HK-2 (cell line): ENCODE data around the gene SERINC2.
"Not testable (repeated sequence)": the region's sequence is repeated elsewhere in the genome, so short reads cannot be mapped to it uniquely, and the experiment has no call there.

Source experiments
- DNase-seq: peaks from one replicate; pipeline ENCODE4 v3.0.0-alpha.2; 2018; ENCODE audit not compliant: unreplicated experiment

Gene SERINC2

DNA sequence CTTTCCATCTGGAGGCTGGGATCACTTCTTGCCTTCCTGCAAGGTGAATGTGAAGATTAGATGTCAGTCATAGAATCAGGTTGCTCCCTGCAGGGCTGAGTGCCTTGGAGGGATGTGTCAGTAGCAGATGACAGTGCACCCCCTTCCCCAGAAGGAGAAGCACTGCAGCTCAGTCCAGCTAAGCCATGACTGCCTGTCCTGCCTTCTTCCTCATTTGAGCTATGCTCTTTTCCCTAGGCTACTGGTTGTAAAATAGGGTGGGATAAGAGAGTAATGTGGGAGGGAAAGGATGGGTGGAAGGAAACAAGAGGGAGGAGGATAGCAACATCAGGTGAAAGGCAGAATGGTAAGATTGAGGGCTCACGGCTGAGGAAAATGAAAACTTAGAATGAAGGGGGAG is 29.0 kb upstream of the SERINC2 start:
- DNase-seq = no peak

DNA sequence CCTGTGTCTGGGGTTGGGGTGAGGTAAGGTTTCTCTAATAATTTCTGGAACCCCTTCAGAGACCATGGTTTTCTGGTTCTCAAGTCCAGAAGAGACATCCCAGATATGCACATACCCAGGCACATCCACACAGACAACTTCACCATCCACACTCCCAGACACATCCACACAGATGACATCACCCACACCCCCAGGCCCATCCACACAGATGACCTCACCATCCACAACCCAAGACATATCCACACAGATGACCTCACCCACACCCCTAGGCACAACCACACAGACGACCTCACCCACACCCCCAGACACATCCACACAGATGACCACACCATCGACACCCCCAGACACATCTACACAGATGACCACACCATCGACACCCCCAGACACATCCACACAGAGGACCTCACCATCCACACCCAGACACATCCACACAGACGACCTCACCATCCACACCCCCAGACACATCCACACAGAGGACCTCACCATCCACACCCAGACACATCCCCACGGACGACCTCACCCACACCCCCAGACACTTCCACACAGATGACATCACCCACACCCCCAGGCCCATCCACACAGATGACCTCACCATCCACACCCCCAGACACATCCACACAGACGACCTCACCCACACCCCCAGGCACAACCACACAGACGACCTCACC is 26.3 kb upstream of the SERINC2 start:
- DNase-seq = not testable (repeated sequence)

DNA sequence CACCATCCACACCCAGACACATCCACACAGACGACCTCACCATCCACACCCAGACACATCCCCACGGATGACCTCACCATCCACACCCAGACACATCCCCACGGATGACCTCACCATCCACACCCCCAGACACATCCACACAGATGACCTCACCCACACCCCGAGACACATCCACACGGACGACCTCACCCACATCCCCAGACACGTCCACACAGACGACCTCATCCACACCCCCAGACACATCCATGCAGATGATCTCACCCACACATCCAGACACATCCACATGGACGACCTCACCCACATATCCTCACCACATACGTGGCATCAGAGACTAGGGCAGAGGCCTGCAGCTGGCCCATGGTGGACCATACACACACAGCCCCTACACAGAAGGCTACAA is 25.4 kb upstream of the SERINC2 start:
- DNase-seq = no peak

DNA sequence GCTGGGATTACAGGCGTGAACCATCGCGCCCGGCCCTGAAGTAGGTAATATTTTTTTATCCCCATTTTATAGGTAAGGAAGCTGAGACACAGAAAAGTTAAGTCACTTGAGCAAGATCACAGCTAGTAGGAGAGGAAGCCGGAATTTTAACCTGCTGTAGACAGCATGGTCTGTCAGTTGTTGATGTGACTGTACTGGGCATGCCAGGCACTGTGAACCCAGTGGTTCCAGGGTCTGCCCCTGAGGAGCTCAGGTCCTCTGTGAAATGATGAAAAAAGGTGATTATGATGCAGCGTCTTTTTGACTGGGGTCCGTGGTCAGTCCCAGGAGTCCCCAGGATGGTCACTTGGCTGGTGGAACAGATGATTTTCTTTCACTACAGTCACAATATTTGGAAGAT is 23.4 kb upstream of the SERINC2 start:
- no peak for DNase-seq

DNA sequence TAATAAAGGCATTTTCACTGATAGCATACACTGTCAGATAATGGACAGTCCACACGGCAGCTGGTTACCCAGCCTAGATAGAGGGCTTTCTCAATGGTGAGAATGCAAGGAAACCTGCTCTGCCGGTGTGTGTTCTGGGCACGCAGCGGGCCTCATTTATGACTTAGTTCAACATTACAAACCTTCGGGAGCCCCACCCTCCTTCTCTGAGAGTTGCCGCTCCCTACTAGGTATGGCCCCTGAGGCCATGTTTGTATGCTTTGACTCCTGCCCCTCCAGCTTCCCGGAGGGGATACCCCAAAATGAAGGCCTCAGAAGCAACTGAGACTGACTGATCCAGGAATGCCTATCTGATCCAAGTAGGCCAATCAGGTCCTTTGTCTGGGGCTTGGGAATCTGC is 22.9 kb upstream of the SERINC2 start:
- no peak for DNase-seq

DNA sequence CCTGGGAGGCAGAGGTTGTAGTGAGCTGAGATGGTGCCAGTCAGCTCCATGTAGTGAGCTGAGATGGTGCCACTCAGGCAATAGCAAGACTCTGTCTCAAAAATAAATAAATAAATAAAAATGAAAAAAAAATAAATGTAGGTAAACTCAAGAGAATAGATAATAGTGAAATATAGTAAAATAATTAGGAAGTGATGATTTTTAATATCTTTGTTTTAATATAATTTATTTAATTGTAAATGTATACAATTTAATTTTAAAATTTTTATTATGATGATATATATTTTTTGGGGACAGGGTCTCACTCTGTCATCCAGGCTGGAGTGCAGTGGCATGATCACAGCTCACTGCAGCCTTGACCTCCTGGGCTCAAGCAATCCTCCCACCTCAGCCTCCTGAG is 19.6 kb upstream of the SERINC2 start:
- no peak for DNase-seq

DNA sequence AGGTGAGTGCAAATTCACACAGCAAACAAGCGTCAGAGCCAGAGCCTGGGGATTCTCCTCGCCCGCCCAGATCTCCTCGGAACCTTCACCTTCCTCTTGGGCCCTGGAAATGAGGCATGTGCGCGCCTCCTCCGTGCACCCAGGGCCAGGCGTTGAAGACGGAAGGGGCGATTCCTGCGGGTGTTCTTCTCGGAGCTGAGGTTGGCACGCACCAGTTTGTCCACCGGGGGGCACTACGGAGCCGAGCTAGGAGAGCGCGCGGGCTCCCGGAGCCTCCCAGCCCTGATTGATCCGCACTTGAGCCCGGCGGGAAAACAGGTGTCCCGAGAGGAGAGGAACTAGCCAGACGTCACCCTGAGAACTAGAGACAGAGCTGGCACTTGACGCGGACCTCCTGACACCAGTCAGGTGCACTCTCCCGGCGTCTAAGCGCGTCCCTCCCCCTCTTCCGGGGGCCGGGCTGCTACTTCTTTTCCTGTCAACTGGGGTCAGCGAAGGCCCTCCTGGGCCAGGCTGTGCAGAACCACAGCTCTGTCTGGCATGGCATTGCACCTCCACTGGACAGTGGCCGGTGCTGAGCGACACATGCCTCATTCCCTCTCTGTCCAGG is 18.3 kb upstream of the SERINC2 start:
- DNase-seq = peak; percentile 94

DNA sequence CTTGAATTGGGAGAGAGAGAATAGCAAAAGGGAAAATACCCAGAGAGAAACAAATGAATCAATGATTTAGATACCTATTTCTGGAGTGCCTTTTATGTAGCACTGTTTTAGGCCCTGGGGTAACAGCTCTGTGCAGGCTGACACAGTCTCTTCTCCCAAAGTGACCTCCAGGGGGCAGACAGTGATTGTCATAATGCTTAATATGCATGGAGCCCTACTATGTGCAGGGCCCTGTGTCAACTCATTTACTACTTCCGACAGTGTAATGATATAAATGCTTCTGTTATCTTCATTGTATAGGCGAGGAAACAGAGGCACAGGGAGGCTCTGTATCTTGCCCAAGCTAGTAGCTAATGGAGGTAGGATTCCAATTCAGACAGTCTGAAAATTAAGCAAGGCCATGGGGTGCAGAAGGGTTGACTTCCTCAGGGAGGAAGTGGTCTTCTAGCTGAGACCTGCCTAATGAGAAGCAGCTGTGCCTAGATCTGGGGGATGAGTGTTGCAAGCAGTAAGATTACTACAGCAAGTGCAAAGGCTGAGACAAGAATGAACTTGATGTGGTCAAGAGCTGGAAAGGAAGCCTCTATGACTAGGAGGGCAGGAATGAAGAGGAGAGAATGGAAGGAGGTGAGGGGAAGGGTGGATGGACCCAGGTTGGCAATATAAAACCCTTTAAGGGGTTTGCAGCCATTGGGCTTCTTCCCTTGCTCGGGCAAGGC is 16.2 kb upstream of the SERINC2 start:
- DNase-seq = no peak

DNA sequence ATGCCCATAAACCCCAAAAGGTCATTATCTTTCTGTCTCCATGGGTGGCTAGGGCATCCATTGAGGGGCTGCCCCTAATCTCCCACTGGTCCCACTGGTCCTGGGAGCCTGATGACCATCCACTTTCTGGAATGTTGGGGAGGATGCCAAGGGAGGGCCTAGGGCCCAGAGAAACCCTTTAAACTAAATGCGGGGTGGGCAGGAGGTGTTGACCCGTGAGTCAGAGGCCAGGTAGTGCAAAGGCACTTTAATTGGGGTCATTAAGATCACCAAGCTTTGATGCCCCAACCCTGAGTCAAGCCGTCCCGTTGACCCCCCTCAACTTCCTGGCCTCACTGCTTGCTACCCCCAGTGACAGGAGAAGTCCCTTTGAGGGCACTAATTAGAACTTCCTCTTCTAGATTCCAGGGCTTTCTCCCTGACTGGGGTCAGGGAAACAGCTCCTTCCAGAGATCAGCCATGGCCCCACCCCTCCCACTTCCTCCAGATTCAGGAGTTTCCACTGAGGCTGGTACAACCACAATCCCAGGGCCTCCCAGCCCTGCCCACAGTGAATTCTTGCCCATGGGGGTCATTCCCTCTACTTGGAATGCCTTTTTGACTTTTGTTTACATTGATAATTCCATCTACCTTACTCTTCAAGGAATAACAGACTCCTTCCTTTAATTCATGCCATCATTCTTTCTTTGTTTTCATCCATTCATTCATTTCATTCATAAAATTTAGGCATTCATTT is 15.5 kb upstream of the SERINC2 start:
- no peak for DNase-seq

DNA sequence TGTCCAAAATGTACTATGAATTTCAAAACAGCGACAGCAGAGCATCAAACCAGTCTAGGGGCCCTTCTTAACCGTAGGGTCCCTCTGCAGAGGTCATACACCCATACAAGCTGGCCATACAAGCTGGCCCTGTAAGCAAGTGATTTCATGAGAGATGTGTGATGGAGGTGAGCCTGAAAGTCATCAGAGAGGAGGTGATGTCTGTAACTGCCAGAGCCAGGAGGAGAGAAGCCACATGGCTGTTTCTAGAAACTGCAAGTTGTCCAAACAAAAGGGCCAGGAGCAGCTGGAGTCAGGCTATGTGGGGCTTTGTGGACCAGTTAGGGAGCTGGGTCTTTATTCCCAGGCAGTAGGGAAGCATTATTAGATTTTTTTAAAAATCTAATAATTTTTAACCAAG is 14.8 kb upstream of the SERINC2 start:
- DNase-seq = no peak

DNA sequence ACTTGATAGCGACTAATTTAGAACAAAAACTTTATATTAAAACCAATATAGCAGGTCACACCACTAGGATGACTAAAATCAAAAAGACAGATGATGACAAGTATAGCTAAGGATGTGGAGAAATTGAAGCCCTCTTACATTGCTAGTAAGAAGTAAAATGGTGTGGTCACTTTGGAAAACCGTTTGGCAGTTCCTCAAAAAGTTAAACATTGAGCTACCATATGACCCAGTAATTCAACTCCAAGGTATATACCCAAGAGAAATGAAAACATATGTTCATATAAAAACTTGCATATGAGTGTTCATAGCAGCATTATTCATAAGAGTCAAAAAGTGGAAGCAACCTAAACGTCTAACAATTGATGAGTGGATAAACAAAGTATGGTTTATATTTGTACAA is 13.0 kb upstream of the SERINC2 start:
- no peak for DNase-seq

DNA sequence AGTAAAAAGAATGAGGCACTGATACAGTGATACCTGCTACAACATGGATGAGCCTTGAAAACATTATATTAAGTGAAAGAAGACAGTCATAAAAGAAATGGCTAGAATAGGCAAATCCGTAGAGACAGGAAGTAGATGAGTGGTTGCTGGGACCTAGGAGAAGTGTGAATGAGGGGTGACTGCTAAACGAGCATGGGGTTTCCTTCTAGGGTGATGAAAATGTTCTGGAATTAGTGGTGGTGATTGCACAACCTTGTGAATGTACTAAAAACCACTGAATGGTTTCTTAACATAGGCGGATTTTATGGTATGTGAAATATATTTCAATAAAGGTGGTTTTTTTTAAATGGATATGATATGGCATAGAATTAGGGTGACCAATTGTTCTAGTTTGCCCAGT is 12.6 kb upstream of the SERINC2 start:
- no peak for DNase-seq

DNA sequence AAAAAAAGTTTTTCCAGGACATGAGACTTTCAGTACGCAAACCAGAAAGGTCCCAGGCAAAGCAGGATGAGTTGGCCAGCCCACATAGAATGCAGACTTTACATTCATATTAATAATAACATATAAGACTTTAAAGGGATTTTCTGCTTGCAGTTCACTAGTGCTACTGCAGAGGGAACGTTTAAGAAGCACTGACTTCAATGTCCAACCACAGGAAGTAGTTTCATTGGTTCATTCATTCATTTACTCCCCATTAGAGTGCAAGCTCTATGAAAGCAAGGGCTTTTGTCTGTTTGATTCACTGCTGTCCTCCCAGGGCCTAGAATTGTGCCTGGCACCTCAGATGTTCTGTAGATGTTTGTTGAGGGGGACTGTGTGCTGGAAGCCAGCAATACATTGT is 11.8 kb upstream of the SERINC2 start:
- no peak for DNase-seq

DNA sequence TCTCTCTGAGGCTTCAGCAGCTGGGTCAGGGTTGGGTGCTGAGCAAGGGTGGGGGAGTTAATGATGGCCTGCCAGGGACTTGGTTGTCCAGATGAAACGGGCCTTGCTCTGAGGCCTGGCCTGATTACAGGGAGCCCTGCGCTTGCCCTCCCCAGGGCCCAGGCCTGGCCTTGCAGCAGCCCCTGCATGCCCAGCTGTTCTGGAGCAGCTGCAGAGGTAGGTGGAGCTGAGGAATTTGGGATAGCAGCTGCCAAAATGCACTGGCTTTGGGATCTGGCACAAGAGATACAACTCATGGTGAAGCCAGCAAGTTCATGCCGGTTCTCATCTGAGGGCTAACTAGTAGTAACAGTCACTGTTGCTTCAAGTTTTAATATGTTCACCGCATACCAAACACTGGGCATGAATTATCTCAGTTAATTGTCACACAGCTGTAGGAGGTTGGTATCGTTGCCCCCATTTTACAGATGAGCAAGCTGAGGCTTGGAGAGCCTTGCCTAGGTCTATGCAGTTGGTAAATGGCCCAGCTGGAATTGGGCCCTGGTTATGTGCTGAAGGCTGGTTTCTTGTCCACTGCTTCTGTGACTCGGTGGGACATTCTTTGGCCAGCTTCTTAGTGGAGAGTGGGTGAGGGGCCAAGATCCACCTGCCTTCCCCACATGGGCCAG is 7.3 kb upstream of the SERINC2 start:
- DNase-seq = no peak

DNA sequence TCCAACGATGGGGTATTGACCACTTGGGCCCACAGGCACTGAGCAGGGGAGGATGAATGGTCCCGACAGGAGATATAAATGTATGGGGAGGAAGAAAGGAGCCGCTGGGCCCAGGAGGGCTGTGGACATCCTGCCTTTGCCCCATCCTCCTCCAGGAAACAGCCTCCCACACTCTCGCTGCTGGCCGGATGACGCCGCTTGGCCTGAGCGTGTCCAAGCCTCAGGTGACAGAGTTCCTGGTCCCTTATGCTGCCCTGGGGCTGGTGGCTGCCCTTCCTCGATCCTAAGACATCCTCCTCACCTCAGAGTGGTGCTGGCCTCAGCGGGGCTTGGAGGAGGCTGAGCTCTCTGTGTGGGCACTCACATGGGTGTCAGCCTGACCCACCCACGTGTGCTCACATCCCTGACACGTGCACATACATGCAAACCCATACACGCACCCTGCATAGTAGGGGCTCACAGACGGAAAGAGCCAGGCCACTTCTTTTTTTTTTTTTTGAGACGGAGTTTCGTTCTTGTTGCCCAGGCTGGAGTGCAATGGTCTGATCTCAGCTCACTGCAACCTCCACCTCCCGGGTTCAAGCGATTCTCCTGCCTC is 5.9 kb upstream of the SERINC2 start:
- no peak for DNase-seq

DNA sequence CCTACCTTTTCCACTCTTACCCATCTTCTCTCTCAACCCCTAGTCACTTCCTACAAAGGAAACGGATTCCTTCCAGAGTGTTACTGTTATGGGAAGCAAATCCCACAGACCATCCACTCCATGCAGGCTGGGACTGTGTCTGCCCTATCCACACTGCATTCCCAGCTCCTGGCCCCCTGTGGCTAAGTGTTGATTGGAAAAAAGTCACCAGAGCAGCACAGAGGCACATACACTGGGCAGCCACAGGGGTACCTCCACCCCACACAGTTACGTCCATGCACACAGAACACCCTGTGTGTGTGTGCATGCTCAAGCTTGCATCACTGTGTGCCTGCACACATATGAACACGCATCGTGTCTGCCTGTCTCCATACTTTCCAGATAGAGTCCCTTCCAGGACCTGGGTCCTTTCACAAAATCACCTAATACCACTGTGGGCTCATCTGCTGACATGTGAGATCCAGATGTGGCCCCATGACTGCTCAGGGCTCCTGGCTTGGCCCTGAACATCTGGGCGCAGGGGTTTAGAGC is 4.2 kb upstream of the SERINC2 start:
- no peak for DNase-seq

DNA sequence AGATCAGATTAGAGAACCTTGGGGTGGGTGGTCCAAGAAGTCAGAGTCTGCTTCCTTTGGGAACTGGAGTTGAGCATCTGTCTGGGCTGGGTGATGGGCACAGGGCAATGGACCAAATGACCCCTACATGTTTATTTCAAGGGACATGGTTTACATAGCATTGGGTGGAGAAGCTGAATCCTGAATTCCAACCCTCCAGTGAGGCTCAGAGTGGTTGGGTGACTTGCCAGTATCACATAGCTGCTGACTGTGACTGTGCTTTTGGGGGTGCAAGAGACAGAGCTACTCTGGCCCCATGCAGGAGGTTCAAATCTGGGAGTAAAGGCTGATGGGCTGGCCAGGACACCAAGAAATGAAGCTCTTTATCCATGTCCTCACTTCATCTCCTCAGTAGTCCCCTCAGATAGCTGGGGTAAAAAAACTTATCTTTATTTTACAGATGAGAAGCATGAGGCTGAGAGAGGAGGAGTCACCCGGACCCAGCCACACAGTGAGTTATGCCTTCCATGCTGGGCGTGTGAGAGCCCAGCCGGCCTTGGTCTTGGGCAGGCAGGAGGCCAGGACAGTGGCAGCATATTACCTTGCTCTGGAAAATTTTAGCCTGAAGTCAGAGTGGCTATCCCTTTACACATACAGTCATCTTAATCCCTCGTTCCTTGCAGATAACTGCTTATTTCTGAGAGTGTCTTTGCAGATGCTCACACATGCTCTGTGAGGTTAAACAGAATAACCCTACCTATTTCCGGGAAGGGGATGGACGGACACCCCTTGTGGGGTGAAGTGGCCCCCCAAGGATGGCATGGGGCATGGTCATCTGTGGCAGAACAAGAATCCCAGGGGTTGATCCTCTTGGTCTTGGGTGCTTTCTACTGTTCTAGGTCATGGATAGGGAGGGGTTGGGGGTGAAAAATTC is 2.8 kb upstream of the SERINC2 start:
- no peak for DNase-seq

DNA sequence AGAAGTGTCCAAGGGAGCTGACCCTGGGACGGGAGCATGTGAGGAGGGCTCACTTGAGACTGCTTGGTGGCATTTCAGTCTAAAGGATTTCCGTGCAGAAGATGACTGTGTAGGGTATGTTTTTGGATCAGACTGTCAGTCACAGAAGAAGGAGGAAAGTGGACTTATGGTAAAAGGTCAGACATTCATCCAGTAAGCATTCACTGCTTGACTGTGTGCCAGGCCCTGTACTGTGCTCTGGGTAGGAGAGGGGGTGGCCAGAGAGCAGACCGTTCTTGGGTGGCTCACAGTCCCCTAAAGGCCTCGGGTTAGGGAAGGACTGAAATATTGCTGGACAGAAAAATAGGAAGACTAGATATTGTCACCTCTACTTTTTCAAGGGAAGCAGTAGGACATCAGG is 2.1 kb upstream of the SERINC2 start:
- no peak for DNase-seq

DNA sequence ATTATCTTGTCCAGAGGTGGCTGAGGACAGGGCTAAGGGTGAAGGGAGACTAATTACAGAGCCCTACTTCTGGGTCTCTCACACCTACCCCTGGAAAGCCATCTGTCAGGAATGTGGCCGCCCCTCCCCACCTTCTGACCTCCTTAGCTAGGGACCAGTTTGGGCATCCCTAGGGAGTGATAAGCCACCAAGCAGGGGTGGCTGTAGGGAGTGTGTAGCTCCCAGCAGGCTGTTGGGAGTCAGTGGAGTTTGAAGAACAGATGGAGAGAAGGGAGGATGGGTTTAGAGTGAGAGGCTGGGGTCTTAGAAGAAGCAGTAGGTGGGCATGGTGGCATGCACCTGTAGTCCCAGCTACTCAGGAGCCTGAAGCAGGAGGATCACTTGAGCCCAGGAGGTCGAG is 808 bp upstream of the SERINC2 start:
- no peak for DNase-seq

DNA sequence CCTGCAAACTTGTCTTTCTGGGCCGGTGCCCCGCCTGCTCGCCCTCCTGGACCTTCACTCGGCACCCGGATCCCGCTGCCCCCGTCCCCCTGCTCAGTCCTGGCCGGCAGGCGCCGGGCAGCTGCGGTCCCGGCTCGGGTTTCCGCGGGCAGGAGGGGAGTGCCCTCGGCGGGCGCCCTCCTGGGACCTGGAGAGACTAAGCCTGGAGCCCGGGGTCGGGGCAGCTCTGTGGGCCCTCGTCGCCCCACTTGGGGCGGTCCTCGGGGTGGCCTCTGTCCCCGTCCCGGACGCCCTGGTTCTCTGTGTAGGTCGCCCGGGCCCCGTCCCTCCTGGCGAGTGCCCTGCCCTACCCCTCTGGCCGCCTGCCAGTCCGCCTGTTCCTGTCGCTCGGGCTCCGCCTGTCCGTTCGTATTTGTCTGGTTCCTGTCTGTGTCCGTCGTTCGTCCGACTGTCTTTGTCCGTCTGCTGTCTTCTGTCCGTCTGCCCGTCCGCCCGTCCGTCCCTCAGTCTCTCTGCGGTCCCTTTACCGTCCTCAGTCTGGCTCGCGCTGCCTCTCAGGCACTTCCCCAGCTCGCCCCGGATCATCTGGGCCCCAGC is 490 bp downstream of the SERINC2 start:
- peak; percentile 74 for DNase-seq
